Astrocyte of the spinal cord (primary cell): Measurements from ENCODE around the gene RHOJ.
A peak's percentile ranks its signal among the peaks of the same experiment; 100 is the strongest.
"Not testable (repeated sequence)": the region's sequence is repeated elsewhere in the genome, so short reads cannot be mapped to it uniquely, and the experiment has no call there.

Experiments
- DNase-seq: peaks from one replicate; pipeline ENCODE4 v3.0.0; 2011; ENCODE audit warnings: low read depth, low spot score
- H3K4me3 ChIP-seq: 2 replicates; pipeline ENCODE4 v1.5.1; 2011; ENCODE audit warnings: low read depth, mild to moderate bottlenecking, low read length, moderate library complexity
- CTCF ChIP-seq: IDR thresholded peaks from 2 replicates; pipeline ENCODE4 v1.5.1; 2012; ENCODE audit warnings: low read depth, mild to moderate bottlenecking, low read length, inconsistent platforms
- in situ Hi-C: cut with HindIII; loops from 2 replicates; pipeline ENCODE4 v1.10.0; 2017; ENCODE audit warnings: low sequenced_read_pairs

Gene RHOJ

GRCh38 chr14:63276016-63276415, 71.8 kb downstream of the RHOJ start:
- TF ChIP-seq CTCF: no peak
- DNase-seq: no peak
- in situ Hi-C loops: no loop called here
- H3K4me3 ChIP-seq: no peak overlapping the region

GRCh38 chr14:63276492-63277342, 72.5 kb downstream of the RHOJ start:
- DNase-seq: peak; percentile 59
- no peak overlapping the region for H3K4me3 ChIP-seq
- TF ChIP-seq CTCF: peak; percentile 74
- in situ Hi-C loops: no loop called here

GRCh38 chr14:63277591-63278183, 73.4 kb downstream of the RHOJ start:
- no peak for TF ChIP-seq CTCF

GRCh38 chr14:63279933-63280332, 75.7 kb downstream of the RHOJ start:
- in situ Hi-C loops, H3K4me3 ChIP-seq, DNase-seq: not testable (repeated sequence)

More at GRCh38 chr14:63277591-63278183, 73.4 kb downstream of the RHOJ start:
- in situ Hi-C loops: no loop called here
- DNase-seq: no peak
- H3K4me3 ChIP-seq: no peak overlapping the region

- H3K4me3 ChIP-seq: no peak overlapping the region
- no peak for DNase-seq
- TF ChIP-seq CTCF: no peak
- in situ Hi-C loops: no loop called here
Observed at GRCh38 chr14:63282997-63283883, 79.0 kb downstream of the RHOJ start.

- no peak overlapping the region for H3K4me3 ChIP-seq
- TF ChIP-seq CTCF: no peak
- in situ Hi-C loops: no loop called here
- DNase-seq: no peak
Observed at GRCh38 chr14:63283884-63284248, 79.6 kb downstream of the RHOJ start.
